Measurements from ENCODE around the gene FAM83E. TPM values are rescaled to one million over a fixed set of nuclear protein-coding genes. Genes with fewer than 3 reads are reported as not detected.
"Not testable (repeated sequence)": the region's sequence is repeated elsewhere in the genome, so short reads cannot be mapped to it uniquely, and the experiment has no call there.

The FAM83E gene
- 1 to 10 TPM; 4.6 to 5.7 TPM for total RNA-seq

GRCh38 chr19:48614436-48615230, at the start of gene FAM83E:
TSS of gene FAM83E (minus strand) at chr19:48615076. CDS start at chr19:48613372, 1,704 bp downstream.
- CTCF ChIA-PET = no interaction called here
- POLR2A ChIA-PET = interaction anchor here (0.7 kb wide), 1 partner anchor 19 kb away, joined by 3 read pairs; no protein-coding TSS in a partner anchor

DNA sequence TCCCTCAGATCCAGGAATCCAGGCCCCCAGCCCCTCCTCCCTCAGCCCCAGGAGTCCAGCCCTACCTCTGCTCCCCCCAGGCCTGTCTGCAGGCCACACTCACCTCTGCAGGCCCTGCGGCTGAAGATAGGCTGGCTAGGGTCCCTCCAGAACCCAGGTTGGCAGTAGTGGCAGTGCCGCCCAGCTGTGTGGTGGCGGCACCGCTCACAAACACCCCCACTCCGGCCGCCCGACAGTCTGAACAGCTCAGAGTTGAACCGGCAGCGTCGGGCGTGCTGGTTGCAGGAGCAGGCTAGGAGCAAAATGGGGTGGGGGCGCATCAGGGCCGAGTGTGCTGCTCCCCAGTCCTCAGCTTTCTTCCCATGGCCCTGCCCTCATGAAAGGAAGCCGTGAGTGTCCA, 49.6 kb upstream of the FAM83E start:
- ChIA-PET CTCF (no interaction called here), POLR2A (no interaction called here)

DNA sequence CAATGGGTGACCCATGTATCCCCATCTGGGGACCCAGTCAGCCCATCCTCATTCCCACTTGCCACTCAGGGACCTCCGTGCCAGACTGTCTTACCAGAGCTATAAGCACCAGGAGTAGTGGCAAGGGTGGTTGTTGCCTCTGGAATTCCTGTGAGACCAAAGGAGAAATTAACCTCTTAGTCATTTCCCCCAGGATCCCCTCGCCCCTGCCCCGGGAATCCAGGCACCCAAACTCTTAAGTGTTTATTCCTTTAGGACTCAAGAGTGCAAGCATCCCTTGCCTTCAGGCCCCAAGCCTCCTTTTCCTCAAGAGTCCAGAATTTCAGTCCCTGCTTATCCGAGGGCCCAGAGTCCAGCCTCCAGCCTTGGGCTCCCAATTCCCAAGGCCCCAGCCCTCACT, 48.8 kb upstream of the FAM83E start:
- ChIA-PET CTCF (no interaction called here), POLR2A (no interaction called here)

GRCh38 chr19:48661711-48662090, 46.8 kb upstream of the FAM83E start:
- ChIA-PET POLR2A (interaction anchor here (1.3 kb wide), 1 partner anchor 16 kb away, joined by 4 read pairs; the partner anchor contains the start of gene CA11), CTCF (no interaction called here)

DNA sequence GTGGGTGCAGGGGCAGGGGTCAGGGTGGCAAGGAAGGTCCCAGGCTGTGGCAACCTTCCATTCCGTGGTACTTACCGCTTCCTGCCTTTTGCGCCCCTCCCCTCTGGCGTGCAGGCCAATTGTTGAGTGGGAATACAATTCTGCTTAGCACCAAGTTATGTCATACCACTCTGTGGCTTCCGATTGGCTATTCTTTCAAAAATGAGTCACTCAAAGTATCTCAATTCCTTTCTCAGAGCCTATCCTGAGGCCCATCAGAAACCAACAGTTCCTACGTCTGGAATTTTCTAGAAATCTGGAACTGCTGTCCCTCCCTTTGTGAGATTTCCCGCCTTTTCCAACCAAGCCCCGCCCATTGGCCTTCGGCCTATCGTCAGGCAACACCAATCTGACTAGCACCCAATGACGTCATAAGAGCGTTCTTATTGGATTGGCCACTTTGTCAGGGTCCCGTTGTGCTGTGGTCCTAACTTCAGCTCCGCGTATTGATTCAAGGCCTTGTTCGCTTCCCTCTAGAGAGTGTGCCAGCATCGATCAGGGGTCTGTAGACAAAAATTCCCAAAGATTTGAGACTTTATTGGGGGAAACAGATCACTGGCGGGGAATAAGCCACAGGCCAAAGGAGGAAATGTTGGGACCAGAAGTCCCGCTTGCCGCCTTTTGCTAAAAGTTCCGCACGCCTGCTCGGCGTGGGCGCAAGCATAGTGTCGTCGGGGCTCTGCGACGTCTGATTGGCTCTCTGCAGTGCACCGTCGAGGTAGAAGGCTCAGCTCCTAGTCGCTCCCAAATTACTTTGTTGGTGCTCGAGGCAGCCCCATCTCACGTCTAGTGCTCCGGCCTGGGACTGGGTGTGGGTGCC, 46.2 kb upstream of the FAM83E start:
- CTCF ChIA-PET = no interaction called here

GRCh38 chr19:48659768-48660167, 44.9 kb upstream of the FAM83E start:
- CTCF ChIA-PET = interaction anchor here (0.7 kb wide), 1 partner anchor 72 kb away, joined by 3 read pairs; no protein-coding TSS in a partner anchor
- POLR2A ChIA-PET = no interaction called here

More for the DNA sequence above, 46.2 kb upstream of the FAM83E start:
- POLR2A ChIA-PET = interaction anchor here (1.3 kb wide), 1 partner anchor 15 kb away, joined by 4 read pairs; the partner anchor contains the start of gene CA11

- POLR2A ChIA-PET = no interaction called here
- CTCF ChIA-PET = interaction anchor here (1.1 kb wide), 1 partner anchor 38 kb away, joined by 5 read pairs; the partner anchor contains the start of gene FUT2
Observed at GRCh38 chr19:48658483-48658882, 43.6 kb upstream of the FAM83E start.

DNA sequence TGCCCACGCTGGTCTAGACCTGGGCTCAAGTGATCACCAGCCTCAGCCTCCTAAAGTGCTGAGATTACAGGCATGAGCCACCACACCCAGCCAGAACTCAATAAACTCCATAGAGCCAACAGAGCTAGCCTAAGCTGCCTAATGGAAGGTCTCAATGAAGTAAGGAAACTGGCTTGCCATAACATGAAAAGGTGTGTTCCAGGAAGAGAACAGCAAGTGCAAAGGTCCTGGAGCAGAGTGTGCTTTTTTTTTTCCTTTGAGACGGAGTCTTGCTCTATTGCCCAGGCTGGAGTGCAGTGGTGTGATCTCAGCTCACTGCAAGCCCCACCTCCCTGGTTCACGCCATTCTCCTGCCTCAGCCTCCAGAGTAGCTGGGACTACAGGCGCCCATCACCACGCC, 43.0 kb upstream of the FAM83E start:
- POLR2A ChIA-PET, CTCF ChIA-PET: not testable (repeated sequence)

- ChIA-PET POLR2A (no interaction called here), CTCF (no interaction called here)
Observed at GRCh38 chr19:48656840-48657474, 42.1 kb upstream of the FAM83E start.

- CTCF ChIA-PET = interaction anchor here (2.3 kb wide), 1 partner anchor 9 kb away, joined by 6 read pairs; no protein-coding TSS in a partner anchor
Observed at GRCh38 chr19:48654299-48655059, 39.6 kb upstream of the FAM83E start.

GRCh38 chr19:48651683-48652048, 36.8 kb upstream of the FAM83E start:
- ChIA-PET POLR2A (interaction anchor here (0.6 kb wide), 1 partner anchor 87 kb away, joined by 3 read pairs; no protein-coding TSS in a partner anchor), CTCF (no interaction called here)

More at GRCh38 chr19:48654299-48655059, 39.6 kb upstream of the FAM83E start:
- POLR2A ChIA-PET = no interaction called here

DNA sequence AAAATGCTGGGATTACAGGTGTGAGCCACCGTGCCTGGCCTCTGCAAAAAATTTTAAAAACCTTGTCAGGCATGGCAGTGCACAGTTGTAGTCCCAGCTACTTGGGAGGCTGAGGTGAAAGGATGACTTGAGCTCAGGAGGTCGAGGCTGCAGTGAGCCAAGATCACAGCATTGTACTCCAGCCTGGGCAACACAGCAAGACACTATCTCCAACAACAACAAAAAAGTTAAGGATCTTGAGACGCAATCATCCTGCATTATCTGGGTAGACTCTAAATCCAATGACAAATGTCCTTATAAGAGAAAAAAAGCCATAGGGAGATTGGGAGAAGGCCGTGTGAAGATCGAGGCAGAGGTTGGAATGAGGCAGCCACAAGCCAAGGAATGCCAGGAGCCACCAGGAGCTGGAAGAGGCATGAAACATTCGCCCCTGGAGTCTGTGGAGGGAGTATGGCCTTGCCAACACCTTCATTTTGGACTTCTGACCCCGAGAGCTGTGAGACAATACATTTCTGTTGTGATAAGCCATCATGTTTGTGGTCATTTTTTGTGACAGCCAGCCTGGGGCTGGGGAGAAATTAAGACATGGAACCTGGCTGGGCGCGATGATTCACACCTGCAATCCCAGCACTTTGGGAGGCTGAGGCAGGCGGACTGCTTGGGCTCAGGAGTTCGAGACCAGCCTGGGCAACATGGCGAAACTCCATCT, 36.3 kb upstream of the FAM83E start:
- ChIA-PET POLR2A (interaction anchor here (0.6 kb wide), 1 partner anchor 88 kb away, joined by 3 read pairs; no protein-coding TSS in a partner anchor), CTCF (interaction anchor here (0.7 to 0.8 kb wide), 2 partner anchors 158 to 180 kb away, joined by 3 read pairs; no protein-coding TSS in a partner anchor)

DNA sequence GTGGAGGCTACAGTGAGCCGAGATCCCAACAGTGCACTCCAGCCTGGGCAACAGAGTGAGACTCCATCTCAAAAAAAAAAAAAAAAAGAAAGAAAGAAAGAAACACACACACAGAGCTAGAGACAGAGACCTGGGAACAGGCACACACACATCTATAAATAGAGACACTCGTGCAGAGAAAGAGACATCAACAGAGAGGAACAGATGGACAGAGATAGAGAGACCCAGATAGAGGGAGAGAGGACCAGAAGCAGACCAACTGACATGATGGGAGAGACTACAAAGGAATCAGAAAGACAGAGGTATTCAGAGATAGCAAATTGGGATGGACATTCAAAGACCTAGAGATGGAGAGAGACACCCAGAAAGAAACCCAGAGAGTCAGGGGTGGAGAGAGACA, 33.3 kb upstream of the FAM83E start:
- ChIA-PET POLR2A (interaction anchor here (0.6 kb wide), 1 partner anchor 1589 kb away, joined by 3 read pairs; no protein-coding TSS in a partner anchor), CTCF (no interaction called here)

GRCh38 chr19:48646722-48647216, 31.9 kb upstream of the FAM83E start:
- POLR2A ChIA-PET = interaction anchor here (0.5 to 1.7 kb wide), 2 partner anchors 78 to 143 kb away, joined by 4 to 10 read pairs; no protein-coding TSS in a partner anchor

GRCh38 chr19:48646001-48646721, 31.3 kb upstream of the FAM83E start, which contains the start of gene CA11:
TSS of gene CA11 (minus strand) at chr19:48646187. CDS start at chr19:48645632, 555 bp downstream.
- ChIA-PET POLR2A (interaction anchor here (0.5 to 1.7 kb wide), 4 partner anchors 12 to 143 kb away, joined by 4 to 10 read pairs (median 4); no protein-coding TSS in a partner anchor), CTCF (interaction anchor here (0.9 to 1.8 kb wide), 9 partner anchors 10 to 469 kb away, joined by 3 to 12 read pairs (median 5); partner anchors contain the start of genes DBP, LIN7B and RUVBL2)

More at GRCh38 chr19:48646722-48647216, 31.9 kb upstream of the FAM83E start:
- CTCF ChIA-PET = interaction anchor here (1.2 to 1.8 kb wide), 4 partner anchors 10 to 196 kb away, joined by 3 to 12 read pairs (median 4); partner anchors contain the start of gene DBP

DNA sequence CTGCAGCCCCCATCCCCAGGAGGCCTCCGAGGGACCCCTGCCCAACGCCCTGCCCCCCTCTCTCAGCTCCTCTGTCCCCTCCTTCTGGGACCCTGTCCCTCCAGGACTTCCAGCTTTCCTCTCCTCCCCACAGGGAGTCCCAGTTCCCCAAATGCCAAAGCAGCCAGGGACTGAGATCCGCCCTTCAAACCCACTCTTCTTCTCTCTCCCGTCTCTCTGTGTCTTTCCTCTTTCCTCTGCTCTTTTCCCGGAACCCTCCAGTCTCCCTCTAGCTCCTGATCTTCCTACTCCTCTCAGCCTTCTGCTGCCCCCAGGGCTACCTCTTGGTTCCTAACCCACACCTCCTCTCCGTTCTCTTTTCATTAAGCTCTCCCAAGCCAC, 30.7 kb upstream of the FAM83E start:
- CTCF ChIA-PET = interaction anchor here (0.6 to 1.8 kb wide), 12 partner anchors 9 to 469 kb away, joined by 3 to 12 read pairs (median 4); partner anchors contain the start of genes DBP, LIN7B and RUVBL2
- POLR2A ChIA-PET = interaction anchor here (0.8 to 1.7 kb wide), 4 partner anchors 11 to 79 kb away, joined by 3 to 4 read pairs (median 4); no protein-coding TSS in a partner anchor

All from activated CD8-positive, alpha-beta memory T cell treated with anti-CD3 and anti-CD28 coated beads for 36 hours (primary cell).